GM18870 (cell line): Measurements from ENCODE around the gene SIAE.

Experiments used
- ATAC-seq: cut with Tn5 transposase; IDR thresholded peaks from one replicate; pipeline ENCODE4 v1.9.1; 2021; ENCODE audit warnings: moderate library complexity; ENCODE audit not compliant: unreplicated experiment

Gene SIAE, protein sequence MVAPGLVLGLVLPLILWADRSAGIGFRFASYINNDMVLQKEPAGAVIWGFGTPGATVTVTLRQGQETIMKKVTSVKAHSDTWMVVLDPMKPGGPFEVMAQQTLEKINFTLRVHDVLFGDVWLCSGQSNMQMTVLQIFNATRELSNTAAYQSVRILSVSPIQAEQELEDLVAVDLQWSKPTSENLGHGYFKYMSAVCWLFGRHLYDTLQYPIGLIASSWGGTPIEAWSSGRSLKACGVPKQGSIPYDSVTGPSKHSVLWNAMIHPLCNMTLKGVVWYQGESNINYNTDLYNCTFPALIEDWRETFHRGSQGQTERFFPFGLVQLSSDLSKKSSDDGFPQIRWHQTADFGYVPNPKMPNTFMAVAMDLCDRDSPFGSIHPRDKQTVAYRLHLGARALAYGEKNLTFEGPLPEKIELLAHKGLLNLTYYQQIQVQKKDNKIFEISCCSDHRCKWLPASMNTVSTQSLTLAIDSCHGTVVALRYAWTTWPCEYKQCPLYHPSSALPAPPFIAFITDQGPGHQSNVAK

DNA sequence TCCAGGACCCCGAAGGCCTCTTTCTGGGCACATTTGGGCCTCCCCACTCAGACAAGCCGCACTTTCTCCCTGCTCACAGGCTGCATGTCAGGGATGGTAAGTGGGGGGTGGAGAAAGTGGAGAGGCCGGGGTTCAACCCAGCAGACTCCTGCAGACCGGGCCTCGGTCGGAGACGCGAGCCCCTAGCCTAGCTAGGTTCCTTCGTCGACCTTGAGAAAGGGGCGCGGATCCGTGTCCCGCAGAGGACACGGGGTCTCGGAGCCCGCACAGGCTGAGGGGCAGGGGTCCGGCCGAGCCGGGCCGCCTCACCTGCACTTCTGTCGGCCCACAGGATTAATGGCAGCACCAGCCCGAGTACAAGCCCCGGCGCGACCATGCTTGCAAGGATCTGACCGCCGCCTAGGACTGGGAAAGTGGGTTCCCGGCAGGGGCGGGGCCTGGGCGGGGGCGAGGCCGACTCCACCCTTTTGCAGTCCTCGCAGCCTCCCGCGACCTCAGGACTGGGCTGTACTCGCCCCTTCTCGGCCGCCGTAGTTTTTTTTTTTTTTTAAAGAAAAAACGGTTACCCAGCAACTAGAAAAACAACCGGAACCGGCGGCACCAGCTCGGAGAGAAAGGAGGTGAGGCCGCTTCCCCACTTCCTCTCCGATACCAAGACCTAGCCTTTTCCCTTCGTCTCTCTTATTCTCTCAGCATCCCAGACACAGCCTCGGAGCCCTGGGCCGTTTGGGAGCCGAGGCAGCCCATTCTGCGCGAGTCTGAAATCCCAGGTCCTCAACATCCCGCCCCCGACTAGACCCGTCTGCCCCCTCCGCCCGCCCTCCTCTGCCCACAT lies at the start of gene SIAE, which contains the start of gene SPA17:
SIAE (minus strand) TSS at position 407 of the 835 bp plus-strand sequence; CDS start at position 376, 31 bp downstream.
SPA17 (plus strand) TSS at position 572 of the 835 bp plus-strand sequence. CDS start 1,361 bp downstream, outside the sequence.
- peak; percentile 66 for ATAC-seq

DNA sequence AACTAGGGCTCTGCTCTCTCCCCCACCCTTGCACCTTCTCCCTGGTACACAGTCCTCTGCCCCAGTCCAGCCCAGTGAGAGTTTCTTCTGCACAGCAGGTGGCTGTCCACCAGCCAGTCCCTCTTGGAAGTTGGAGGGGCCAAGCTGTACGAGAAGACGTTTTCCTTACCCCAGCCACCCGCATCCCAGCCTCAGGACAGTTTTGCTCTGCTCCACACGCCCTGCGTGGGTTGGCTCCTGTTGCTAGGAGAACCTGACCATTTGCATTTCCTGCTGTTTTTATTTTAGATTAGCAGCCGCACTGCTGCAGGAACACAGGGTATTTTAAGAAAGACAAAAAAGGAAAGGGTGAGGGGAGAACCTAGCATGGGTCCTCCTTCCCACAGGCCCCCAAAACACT lies 48.6 kb upstream of the SIAE start:
- no peak for ATAC-seq

DNA sequence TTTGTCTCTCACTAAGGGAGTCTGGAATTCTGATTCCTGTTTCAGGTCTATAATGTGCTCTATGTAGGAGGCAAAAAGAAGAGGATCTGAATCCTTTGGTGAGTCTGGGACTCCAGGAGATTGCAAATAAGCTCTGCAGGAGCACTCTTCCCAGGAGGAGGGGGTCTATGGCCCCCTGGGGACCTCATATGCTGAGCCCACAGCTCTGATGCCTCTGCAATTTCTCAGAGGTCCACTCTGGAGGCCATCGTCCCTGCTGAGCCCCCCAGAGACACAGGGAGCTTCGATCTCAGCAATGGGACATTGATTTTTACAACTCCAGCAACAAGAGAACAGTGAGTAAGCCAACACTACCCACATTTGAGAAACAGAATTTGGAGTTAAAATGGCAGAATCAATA lies 46.0 kb upstream of the SIAE start:
- ATAC-seq, result no peak

DNA sequence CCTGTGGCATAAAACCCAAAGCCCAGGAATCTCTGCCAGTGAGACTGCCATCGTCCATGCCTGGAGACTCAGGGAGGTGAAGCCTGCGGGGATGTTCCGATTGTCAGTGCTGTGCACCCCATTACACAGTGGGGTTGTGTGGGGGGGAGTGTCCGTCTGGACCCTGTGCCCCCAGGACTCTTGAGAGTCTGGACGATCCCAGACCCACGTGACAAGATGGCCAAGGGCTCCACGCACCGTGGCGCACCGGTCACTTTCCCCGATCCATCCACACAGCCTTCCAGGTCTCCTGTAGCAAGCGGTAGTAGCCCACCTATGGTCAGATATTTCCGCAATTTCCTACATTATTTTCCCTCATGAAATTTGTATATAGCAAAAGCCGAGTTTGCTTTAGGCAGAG lies 45.3 kb upstream of the SIAE start:
- no peak for ATAC-seq

DNA sequence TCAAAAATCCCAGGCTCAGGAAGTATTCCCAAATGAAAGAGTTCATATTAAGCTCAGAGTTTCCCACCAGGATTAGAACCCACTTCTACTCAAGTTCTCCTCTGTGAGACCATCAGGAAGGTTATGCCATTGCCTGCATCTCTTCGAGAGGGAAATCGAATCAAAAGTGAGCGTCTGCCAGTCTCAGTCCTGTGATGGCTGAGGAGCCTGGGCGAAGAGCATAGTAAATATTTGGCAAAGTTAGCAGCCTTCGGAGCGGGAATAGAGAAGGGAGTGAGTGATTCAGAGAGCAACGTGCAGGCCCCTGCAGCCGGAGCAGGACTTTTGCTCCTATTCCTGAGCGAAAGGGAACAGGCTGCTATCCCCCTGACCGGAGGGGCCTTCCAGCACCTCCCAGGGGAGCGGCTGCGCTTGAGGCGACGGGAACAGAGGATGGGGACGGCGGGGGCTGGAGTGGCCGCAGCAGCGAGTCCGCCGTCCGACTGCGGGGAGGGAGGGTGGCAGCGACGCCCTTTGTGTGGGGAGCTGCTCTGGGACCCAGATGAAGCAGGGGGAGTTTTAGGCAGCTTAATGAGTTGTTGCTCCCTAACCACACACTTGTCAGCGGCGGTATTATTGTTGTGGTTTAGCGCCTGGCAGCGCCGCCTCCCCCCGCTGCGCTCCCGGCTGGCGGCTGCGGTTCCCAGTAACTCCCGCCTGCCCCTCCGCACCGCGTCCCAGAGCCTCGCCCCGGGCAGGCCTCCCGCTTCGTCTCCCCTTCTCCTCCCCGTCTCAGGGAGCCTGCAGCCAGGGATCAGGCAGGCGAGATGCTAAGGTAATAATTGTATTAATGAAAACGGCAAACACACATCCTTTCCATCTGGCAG lies 44.5 kb upstream of the SIAE start:
- no peak for ATAC-seq

DNA sequence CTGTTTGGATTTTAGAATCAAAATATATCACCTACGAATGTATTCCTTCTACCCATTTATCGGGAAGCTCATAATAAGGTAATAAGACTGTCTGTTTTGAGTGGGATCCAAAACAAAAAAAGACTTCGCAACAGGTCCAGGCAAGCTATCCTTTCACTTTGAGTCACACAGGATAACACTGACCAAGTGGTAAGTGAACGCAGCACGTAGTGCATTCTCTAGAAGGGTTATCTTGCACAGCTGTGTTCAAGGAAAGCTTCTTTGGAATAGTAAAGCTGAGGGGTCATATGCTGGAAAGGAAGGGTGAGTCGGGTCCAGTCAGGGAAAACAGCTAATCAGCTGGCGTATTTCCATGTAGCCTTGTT lies 43.9 kb upstream of the SIAE start:
- peak; percentile 70 for ATAC-seq

DNA sequence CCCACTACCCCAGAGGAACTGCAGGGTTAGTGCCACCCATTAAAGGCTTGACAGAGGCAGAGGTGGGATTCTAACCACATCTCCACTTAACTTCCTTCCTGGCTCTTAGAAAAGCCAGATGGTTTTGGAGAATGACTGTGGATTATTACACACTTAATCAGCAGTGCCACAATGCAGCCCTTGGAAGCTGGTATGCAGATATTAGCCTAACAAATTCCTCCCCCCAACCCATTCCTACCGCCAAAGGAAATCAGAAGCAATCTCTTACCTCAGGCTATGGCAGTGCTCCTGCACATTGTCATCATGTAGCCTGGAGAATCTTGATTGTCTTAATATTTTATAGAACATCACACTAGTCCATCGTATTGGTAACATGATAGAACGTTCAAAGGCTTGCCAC lies 43.1 kb upstream of the SIAE start:
- no peak for ATAC-seq

DNA sequence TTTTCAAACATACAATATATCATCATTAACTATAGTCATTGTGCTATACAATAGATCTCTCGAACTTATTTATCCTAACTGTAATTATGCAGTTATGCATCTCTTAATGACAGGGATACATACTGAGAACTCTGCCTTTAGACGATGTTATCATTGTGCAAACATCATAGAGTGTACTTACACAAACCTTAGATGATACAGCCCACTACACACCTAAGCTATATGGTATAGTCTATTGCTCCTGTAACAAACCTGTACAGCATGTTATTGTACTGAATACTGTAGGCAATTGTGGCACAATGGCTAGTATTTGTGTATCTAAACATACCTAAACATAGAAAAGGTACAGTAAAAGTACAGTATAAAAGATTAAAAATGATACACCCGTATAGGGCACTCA lies 38.9 kb upstream of the SIAE start:
- ATAC-seq, result no peak

DNA sequence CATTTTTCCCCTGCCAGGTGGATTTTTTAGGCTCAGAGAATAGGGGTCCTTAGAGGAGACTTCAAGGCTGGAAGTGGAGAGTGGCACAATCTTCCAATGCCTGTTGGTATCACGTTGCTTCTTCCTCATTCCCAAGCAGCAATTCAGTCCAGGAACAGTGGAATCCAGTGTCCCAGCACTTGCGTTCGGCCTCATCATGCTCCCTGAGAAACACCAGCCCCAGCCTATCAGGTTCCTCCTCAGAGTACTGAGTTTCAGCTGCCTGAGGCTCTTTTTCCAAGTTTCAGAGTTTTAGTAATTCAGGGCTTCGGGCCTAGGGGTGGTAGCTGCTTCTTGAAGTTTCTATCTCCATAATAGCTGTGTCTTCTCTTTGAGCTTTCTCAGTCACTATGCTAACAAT lies 34.3 kb upstream of the SIAE start:
- no peak for ATAC-seq

DNA sequence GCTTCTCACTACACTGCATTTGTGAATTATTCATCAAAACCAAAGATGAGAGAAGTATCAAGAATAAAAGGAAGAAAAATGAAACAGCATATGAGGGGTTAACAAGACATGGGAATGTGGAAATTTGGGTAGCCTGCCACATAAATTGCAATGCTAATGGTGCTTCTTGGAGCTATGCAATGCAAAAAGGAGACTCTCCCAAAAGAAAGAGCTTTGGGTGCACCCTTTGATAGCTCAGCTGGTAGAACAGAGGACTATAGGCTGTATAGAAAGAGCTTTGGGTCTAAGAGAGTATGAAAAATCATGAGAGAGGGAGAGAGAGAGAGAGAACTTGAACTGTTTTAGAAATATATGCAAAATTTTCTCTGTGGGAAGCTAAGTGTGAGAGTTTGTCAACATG lies 26.5 kb upstream of the SIAE start:
- no peak for ATAC-seq

DNA sequence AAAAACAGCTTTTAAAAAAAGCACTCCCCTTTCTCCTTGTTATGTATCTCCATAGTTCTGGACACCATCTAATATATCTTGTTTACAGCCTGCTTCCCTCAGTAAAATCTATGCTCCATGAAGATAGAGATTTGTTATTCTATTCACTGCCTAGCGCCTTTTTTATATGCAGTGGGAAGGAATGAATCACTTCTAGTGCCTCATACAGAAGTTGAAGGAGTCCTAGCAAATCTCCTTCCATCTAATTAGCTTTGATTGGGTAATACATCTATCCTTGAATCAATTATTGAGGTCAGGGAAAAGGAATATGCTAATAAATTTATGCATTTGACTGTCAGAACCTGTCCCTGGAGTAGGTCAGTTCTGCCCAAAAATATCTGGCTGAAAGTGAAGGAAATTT lies 26.0 kb upstream of the SIAE start:
- ATAC-seq, result no peak

DNA sequence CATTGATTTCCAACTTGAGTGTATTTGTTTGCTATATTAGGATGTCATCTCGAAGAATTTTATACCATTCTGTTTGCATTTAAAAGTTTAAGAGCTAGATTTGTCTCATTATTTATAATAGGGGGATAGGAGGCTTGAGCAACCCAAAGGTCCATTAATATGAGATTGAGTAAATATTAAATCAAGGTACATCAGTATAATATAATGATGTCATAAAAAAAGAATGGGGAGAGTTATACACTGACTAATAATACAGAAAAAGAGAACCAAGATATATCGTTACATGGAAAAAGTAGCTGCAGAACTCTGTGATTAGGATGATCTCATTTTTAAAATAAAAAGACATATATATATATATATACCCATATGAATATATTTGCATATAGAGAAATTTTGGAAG lies 19.6 kb upstream of the SIAE start:
- no peak for ATAC-seq

DNA sequence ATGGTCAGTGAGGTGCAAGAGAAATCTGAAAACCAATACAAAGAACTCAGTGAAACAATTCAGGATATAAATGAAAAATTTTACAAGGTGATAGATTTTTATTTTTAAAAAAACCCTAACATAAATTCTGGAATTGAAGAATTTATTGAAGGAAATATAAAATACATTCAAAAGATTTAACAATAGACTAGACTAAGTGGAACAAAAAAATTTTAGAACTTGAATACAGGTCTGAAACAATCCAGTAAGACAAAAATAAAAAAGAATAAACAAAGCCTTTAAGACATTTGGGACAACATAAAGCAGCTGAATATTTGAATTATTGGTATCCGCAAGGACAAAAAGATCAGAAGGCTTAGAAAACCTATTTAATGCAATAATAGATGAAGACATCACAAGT lies 8.9 kb upstream of the SIAE start:
- no peak for ATAC-seq

DNA sequence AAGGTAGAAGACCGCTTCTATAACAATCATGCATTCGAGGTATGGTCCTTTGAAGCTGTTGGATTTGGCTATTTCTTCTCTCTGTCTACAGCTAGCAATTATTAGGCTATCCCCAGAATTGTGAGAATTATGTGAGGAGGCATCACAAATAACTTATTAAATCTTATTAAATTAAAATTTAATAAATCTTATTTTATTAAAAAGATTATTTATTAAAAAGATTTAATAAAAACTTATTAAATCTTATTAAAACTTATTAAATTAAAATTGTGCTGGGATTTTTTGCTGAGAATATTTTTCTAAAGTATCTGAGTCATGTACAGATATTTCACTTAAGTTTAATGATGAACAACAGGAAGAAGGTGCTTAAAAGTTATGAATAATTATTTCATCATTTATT lies 7.9 kb upstream of the SIAE start:
- ATAC-seq, result no peak

DNA sequence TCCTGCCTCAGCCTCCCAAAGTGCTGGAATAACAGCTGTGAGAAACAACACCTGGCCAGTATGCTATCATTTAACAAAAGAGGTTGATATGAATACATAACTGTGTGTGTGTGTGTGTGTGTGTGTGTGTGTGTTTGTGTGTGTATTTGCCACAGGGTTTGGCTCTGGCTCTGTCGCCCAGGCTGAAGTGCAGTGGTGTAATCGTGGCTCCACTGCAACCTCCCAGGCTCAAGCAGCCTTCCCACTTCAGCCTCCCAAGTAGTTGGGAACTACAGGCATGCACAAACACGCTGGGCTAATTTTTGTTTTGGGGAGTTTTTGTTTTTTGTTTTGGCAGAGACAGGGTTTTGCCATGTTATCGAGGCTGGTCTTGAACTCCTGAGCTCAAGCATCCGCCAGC lies 4.9 kb upstream of the SIAE start:
- no peak for ATAC-seq

DNA sequence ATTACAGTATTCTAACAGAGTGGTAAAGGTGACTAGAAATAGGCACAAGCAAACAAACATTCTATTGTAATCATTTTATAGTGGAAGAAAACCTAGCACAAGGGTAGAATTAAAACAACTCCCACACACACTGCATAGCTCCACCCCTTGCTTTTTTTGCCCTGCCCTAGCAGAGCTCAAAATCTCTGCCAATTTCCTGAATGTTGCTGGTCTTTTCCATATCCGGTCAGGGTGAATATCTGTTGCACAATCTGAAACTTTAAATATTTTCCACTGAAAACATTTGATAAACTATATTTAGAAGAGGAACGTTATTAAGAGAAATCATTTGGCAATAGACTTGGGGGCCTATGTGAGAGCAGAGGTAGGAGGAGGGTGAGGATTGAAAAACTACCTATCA lies 2.8 kb upstream of the SIAE start:
- ATAC-seq, result no peak

DNA sequence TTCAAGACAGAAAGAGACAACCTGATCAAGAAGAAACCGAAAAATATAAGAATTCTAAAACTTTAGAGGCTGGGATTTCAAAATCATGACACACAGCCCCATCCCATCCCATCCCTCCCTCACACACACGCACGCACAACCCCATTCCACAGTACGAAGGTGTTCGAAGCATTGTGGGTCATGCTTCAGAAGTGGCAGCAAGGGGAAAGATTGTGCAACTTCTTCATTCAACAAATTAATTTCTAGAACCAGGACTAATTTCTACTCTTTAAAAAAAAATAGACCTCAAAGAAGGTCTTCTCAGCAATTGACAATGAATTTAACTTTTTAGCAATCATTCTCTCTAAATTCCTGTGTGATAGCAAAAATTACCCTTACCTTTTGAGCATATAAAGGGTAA lies 1.0 kb upstream of the SIAE start:
- no peak for ATAC-seq

DNA sequence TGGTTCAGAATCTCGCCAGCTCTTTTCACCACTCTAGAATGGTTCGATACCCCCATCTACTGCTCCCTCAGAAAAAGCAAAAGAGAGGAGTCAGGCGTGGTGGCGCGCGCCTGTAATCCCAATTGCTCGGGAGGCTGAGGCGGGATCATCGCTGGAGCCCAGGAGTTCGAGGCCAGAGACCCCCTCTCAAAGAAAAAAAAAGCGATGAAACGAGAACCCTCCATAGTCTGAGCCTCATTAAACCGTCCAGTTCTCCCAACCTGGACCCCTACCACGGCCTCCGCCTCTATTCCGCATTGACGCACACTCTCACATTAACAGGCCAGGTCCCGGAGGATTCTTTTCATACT lies 604 bp upstream of the SIAE start:
- ATAC-seq, result no peak

DNA sequence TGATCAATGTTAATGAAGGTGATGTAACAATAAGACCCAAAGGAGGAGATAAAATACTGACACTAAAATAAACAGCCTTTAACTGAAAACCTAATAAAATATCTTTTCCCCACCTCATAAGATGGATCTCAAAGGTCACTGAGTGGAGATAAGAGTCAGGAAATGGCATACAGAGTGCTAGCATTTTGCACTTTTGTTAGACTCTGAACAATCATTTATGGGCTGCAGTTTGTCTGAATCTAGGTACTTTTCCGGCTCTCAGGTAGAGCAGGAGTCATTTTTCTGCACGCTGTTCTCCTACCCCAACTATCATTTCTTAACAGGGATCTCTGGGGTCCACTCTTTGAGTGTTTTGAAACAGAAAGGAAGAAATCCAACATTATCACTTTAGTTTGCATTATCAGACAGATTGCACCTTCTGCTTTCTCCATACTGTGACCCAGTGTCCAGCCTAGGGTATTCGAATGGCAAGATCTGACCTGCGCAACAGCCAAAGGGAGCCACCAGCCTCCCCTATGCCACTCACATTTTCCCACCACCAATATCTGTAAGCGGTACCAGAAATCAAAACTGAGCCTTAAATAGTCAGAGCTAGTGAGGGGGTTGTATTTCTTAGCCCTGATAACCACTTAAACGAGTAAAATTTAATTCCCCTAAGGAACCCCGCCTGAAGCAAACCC lies 863 bp downstream of the SIAE start:
- ATAC-seq, result no peak

DNA sequence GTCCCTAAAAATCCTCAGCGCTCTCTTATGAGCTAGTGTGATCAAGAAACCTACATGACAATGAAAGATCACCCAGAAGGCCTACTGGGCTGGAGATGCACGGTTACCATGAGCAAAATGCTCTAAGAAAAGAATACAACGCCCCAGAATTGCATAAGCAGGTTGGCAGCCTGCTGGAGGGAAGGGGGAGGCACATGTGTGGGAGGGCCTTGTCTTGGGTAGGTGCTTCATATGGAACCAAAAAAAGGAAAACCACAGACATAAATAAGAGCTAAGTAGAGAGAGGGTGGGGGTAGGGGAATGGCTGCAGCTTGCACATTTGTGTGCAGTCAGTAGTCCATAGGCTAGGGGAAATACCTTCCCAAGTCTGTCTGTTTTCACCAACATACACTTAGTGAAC lies 2.8 kb downstream of the SIAE start:
- no peak for ATAC-seq

DNA sequence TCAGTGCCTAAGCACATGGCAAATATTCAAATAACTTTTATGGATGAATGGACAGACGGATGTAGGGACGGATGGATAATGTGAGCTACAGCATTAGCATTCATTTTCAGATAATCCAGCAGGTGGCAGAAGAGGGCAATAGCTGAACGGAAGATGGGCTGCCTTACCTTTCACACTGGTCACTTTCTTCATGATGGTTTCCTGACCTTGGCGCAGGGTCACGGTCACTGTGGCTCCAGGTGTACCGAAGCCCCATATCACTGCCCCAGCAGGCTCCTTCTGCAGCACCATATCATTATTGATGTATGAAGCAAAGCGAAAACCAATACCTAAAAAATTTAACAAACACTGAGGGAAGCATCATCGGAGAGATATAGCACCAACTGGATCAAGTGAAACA lies 4.3 kb downstream of the SIAE start:
- no peak for ATAC-seq
